GM19240 (cell line): ENCODE results near the gene RHBDL1.
A peak's percentile ranks its signal among the peaks of the same experiment; 100 is the strongest.
"Not testable (repeated sequence)": the region's sequence is repeated elsewhere in the genome, so short reads cannot be mapped to it uniquely, and the experiment has no call there.

ENCODE experiments used
- DNase-seq: peaks from one replicate; pipeline ENCODE4 v3.0.0; 2011; ENCODE audit warnings: low spot score; ENCODE audit not compliant: insufficient read length

The RHBDL1 gene

DNA sequence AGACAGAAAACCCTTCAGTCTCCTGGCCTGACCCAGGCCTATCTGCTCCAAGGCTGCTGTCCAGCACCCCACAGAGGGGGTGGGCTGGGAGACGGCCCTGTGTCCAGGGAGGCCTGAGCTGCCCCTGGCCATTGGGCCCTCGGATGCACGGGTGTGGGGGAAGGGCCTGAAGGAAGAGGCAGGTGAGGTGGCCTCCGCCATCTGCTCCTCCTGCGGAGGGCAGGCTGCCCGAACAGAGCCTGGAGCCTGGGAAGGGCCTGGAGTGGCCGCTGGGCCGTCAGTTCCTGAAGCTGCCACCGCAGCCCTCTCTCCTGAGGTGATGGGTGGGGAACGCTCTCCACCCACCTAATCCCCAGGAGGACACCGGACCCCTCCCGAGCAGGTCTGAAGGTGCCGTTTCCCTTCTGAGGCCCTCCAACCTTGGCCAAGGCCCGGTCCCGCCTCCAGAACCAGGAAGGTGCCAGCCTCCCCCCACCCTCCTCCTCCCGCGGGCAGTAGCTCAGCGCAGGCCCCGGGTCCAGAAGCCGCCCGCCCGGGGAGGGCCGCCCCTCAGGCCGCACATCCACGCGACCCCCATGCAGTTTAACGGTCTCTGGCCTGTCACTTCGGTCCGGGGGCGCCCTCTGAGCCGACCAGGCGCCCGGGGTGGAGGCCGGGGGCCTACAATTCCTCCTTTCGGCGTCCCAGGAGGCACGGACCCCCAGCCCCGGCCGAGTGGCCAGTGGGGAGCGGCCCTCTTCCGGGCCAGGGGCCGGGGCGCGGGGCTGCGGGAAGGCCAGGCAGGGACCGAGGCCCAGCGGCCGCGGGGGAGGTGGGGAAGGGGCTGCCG is 29.3 kb downstream of the RHBDL1 start:
- DNase-seq = no peak

DNA sequence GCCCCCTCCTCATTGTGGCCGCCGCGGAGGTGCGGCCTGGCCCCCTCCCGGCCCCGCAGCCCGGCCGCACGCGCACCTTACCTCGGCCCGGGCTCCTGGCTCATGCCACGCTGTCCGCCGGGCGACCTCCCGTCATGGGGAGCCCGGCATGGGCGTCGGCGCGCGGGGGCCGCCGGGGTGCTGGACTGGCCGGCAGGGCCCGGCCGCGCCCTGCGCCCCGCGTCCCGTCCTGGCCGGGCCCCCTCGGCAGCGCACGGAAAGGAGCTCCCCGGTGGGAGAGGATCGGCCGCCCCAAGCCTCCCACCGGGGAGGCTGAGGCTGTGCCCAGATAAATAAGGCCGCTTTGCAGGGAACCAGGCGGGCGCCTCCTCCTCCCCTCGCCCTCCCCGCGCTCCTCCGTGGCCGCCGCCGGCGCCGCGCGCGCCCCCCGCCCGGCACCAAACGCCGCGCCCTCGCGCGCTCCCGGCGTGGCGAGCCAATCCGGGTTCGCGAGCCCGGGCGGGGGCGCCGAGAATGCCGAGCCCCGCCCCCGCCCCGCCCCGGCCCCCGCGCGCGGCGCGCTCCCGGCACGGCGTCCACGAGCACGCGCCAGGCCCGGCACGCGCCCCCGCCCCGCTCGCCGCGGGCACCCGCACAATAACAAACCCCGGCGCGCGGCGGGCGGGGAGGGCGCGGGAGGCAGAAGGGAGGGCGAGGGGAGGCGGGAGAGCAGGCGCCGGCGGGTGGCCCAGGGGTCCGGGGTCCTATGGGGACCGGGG is 30.1 kb downstream of the RHBDL1 start, which contains the start of gene FBXL16:
Gene FBXL16, minus strand, starts transcription at position 371 of the 758 bp plus-strand sequence. CDS start 8,396 bp downstream, outside the sequence.
- no peak for DNase-seq

DNA sequence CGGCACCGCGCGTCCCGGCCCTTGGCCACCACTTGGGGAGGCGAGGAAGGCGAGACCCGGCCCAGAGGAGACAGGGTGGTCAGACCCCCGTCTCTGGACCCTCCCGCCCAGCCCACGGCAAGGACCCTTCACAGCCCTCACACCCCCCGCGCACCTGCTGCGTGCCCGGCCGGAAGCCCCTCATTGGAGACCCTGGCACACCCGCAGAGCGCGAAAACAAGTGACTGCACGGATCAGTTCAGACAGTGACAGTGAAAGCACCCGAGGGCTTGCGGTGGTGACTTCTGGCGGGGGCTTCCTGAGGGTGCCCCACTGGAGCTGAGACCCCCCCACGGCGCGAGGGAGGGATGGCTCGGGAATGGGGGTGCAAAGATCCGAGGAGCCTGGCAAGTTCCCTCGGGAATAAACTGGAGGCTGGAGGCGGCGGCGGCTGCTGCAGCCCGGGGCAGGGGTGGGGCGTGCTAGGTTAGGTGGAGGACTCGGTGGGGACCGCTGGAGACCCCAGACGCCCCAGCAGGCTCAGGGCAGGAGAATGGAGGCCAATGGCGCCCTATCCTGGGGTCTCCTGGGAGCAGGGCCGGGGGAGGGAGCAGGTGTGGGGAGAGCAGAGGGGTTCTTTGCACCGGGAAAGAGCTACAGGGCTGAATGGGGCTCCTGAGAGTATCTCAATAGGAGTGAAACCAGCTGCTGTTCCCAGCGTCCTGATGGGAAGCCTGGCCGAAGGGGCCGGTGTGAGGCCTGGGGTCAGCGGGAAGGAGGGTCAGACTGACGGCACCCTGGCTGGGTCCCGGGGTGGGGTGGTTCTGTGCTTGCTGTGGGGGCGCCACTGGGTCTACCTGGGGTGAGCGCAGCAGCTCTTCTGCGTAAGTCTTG is 31.0 kb downstream of the RHBDL1 start:
- no peak for DNase-seq

DNA sequence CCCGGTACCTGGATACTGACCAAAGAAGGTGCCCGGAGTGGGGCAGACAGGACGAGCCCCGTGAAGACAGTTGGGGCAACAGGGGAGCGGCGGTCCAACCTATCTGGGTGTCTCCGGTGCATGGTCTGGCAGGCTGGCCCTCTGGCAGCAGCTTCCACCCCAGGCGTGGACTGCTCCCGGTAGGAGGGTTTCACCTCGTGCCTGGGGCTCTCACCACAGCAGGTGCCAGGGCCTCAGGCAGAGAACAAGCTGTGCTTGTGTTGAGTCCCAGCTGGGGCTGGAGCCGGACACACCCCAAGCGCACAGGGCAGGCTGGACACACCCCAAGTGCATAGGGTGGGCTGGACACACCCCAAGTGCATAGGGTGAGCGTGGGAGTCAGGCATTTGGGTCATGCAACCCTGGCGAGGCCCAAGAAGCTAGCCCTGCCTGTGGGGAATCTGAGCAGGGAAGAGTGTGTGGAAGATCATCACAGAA is 31.6 kb downstream of the RHBDL1 start:
- DNase-seq = no peak

DNA sequence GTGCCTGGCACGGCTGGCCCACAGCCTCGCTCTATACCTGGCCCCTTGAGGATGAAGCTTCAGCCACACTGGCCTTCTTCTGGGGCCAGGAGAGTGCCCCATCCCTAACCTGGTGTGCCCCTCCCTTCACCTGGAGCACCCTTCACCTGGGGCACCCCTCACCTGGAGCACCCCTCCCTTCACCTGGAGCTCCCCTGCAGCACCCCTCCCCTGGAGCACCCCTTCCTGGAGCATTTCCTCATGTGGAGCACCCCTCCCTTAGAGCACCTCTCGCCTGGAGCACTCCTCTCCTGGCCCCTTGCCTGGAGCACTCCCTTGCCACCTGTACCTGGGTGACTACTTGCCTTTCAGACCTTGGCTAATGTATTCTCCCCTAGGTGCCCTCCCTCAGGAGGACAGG is 32.5 kb downstream of the RHBDL1 start:
- DNase-seq = no peak

DNA sequence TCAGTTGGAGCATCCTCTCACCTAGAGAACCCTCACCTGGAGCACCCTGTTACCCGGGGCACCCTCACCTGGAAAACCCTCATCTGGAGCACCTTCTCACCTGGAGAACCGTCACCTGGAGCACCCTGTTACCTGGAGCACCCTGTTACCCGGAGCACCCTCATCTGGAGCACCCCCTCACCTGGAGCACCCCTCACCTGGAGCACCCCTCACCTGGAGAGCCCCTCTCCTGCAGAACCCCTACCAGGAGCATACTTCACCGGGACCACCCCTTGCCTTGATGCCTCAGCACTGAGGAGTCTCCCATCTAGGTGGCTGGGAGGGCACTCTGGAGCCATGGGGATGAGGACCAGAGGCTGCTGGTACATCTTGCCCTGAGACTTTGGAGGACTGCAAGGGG is 33.5 kb downstream of the RHBDL1 start:
- no peak for DNase-seq

DNA sequence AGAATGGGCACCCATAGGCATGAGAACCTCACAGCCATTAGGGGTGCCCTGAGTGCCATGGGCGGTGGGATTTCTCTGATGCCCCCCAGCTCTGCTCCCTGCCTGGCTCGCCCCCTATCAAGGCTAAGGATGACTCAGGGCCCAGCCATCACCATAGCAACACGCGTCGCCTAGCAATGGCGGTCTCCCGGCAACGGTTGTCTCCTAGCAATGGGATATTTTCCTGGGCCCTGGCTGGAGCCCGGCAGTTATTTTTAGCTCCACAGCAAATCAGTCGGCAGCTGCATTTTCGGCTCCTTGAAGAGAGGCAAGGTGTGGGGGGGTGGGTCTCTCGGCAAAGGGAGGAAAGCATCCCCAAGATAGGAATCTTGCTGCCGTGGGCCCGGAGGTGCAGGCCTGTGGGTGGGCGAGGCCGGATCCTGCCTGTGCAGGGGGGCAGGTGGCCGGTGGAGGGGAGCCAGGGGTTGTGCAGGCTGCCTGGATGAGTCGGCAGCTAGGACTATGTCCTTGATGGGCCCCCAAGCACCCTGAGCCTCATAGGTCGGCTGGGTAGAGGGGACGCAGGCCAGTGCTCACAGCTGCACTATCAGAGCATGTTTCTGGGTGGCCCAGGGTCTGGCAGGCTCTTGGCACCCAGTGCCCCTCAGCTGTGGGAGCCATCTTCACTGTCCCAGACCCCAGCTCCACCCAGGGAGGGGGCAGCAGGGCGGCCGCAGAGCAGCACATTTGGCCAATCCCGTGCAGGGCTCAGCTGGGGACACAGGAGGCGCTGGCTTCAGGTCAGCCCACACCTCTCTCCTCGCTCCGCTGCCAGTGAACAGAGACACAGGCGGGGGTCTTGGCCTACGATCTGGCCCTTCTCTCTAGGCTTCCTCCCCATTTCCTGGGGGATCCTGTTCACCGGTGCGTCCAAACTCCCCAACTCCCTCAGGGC is 34.4 kb downstream of the RHBDL1 start:
- no peak for DNase-seq

DNA sequence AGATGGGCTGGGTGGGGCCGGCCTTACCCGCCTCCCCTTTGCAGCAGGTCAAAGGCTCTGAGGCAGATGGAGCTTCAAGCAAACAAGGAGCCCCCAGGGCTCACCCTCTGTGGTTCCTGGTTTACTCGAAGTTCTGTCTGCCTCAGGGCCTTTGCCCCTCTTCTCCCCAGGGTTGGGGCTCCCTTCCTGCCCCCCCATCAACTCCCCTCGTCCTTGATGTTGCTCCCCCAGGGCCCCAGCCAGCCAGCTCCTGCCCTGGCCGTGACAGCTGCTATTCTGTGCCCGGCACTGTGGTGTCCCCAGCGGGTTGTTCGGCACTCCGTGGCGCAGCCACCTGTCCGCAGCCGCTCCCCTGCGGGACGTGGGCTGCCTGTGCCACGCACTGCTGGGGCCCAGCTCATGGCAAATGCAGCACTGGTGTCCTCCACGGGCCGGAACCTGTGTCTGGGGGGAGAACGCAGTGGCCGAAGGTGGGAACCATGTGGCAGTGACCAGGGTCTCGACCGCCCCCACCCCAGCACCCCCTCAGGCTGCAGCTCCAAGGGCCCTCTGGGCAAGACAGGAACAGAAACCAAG is 35.1 kb downstream of the RHBDL1 start:
- no peak for DNase-seq

DNA sequence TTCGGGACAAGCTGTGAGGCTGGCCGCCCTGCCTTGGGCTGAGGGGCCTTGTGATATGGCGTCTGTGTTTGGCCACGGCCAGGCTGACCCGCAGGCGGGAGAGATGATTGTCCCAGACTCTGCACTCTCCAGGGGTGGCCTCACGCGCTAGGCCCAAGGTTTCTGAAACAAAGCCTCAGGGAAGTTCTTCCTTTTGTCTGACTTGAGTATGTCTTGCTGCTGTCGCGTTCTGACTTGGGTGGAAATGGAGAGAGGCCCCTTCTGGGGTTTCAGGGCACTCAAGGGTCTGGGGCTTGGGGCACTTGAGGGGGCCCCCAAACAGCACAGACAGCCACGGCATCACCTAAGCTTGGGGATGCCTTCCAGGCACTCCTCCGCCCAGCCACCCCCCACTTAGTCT is 35.6 kb downstream of the RHBDL1 start:
- DNase-seq = no peak

DNA sequence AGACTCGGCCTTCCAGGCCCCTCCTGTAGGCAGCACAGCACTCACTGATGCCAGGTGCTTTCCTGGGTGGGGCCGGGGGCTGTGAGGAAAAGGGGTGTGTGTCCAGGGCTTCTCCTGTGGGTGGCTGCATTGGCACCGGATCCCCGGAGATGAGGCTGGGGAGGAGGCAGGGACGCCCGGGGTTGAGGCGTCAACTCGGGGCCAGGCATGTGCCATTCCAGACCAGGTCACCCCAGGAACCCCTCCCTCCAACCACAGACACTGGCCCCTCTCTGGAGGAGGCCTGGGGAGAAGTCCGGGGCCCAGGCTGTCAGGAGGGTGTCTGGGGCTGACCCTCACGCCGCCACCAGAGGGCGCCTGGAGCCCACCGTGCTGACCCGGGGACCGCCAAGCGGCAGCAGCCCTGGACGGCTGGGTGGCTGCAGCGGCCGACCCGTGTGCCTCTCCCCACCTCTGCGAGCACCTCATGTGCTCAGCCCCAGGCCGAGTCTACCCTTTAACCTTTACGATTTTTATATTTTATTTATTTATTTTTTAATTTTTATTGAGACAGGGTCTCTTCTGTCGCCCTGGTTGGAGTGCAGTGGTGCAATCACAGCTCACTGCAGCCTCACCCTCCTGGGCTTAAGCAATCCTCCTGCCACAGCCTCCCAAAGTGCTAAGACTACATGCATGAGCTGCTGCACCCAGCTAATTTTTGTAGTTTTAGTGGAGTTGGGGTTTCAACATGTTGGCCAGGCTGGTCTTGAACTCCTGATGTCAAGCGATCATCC is 36.3 kb downstream of the RHBDL1 start:
- DNase-seq = peak; percentile 99

DNA sequence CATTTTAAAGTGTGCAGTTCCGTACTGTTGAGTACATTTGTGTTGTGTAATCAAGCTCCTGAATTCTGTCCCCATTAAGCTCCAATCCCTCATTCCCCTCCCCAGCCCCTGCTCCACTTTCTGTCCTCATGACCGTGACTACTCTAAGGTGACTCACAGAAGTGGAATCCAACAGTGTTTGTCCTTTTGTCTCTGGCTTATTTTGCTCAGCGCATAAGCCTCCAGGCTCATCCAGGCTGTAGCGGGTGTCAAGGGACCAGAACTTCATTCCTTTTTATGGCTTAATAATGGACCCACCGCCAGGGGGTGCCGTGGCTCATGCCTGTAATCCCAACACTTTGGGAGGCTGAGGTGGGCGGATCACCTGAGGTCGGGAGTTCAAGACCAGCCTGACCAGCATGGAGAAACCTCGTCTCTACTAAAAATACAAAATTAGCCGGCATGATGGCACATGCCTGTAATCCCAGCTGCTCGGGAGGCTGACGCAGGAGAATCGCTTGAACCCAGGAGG is 37.3 kb downstream of the RHBDL1 start:
- not testable (repeated sequence) for DNase-seq

DNA sequence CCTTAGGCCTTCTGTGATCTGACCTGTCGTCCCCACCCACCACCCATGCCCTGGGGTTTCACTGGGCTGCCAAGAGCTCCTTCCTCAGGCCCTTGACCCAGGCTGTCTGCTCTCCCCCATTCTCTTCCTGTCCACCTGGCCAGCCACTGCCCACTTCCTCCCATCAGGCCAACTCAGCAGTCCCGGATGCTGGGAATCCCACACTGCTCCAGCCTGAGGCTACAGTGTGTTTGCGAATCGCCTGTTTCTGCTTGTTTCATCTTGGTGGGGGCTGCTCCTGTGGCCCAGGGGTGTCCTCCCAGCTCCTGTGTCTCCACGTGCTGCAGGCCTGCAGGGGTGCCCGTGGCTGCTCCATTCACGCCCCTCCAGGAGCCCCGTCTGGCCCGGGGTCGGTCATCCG is 38.6 kb downstream of the RHBDL1 start:
- no peak for DNase-seq

DNA sequence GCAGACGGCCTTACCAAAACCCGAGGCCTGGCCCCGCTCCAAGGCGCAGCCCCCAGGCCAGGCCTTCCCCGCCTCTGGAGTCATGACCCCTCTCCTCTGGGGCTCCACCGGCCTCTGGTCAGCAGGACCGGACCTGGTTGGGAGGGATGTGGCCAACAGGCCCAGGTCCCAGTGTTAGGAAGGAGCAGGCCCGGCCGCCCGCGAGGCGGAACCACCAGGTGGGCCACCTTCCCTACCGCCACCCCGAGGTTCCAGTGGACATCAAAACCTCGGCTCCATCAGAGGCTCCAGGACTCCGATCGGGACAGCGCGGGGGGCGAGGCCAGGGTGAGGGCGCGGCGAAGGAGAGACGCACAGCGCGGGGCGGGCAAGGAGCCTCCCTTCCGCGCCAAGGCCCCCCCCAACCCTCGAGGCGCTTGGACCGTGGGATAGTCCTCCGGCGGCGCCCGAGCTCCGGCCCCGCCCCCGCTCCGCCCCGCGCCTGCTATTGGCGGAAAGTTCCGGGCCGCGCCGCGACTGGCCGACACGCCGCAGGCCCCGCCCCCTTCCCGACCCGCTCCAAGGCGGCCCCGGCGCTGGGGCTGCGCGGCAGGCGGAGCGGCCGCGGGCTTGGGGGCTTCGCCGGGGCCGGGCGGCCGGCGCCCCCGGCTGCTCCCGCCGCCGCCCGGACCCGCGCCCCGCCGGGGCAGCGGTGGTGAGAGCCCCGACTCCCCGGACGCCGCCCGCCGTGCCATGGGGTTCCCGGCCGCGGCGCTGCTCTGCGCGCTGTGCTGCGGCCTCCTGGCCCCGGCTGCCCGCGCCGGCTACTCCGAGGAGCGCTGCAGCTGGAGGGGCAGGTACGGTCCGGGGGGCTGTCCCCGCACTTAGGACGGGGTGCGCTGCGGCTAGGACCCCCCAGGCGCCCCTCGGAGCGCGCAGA is 39.3 kb downstream of the RHBDL1 start, which contains the start of gene METRN:
Gene METRN, plus strand, starts transcription at position 561 of the 919 bp plus-strand sequence. Its CDS starts 172 bp downstream, at position 733.
- DNase-seq = peak; percentile 93

DNA sequence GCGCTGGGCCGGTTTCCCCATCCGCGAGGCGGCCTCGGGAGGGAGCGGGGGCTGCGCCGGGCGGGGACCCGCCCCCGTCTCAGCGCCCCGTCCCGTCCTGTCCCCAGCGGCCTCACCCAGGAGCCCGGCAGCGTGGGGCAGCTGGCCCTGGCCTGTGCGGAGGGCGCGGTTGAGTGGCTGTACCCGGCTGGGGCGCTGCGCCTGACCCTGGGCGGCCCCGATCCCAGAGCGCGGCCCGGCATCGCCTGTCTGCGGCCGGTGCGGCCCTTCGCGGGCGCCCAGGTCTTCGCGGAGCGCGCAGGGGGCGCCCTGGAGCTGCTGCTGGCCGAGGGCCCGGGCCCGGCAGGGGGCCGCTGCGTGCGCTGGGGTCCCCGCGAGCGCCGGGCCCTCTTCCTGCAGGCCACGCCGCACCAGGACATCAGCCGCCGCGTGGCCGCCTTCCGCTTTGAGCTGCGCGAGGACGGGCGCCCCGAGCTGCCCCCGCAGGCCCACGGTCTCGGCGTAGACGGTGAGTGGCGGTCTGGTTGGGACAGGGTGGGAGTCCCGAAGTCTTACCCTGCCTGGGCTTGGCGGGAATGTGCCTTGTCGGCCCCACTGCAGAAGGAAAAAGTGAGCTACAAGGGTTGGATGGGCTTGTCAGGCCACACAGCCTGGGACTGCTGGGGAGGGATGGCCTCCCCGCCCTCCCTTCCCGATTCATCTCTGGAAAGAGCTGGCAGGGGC is 40.2 kb downstream of the RHBDL1 start:
- DNase-seq = no peak

DNA sequence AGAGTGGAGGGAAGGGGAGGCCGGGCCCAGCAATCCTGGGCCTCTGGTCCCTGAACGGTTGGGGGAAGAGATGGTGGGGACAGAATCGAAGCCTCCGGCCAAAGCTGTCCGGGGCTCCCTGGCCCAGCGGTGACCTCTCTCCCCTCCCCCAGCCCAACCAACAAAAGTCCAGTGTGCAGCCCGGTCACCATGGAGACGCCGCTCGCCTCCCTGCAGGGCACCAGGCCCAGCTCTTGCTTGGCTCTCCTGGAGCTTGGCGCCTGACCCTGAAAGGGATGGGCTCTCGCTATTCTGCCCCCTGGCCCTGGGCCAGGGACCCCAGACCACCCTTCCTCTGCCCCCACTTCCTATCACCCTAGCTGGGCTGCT is 40.7 kb downstream of the RHBDL1 start:
- no peak for DNase-seq

DNA sequence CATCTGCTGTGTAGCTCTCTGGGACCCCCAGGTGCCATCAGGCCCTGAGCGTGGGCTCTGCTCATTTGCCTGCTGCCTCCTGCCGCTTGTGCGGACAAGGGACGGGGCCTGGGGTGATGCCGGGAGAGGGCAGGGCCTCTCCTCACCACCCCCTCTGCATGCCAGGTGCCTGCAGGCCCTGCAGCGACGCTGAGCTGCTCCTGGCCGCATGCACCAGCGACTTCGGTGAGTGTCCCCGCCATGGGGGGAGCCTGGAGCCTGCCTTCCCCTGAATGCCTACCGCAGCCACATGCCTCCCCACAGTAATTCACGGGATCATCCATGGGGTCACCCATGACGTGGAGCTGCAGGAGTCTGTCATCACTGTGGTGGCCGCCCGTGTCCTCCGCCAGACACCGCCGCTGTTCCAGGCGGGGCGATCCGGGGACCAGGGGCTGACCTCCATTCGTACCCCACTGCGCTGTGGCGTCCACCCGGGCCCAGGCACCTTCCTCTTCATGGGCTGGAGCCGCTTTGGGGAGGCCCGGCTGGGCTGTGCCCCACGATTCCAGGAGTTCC is 41.4 kb downstream of the RHBDL1 start:
- DNase-seq = no peak
